HepG2 (cell line): ENCODE measurements around the gene GMPPB. TPM values are rescaled to one million over a fixed set of nuclear protein-coding genes. Genes with fewer than 3 reads are reported as not detected.

Experiments
- ATRX ChIP-seq: sonication (generic); formaldehyde crosslinking; IDR thresholded peaks from 2 replicates; pipeline ENCODE4 v1.4.0; 2020; ENCODE audit warnings: missing genetic modification reagents, borderline replicate concordance
- EED ChIP-seq: sonication (generic); formaldehyde crosslinking; IDR thresholded peaks from 2 replicates; pipeline ENCODE4 v1.5.0; 2020; ENCODE audit warnings: mild to moderate bottlenecking, missing genetic modification reagents
- EHMT2 ChIP-seq: fragments of 200-600 bp; sonication (generic); IDR thresholded peaks from 2 replicates; pipeline ENCODE4 v1.7.0; 2017; ENCODE audit warnings: antibody characterized with exemption, low read depth, low read length, borderline replicate concordance
- NBN ChIP-seq: fragments of 450-650 bp; conservative IDR thresholded peaks from 2 replicates; pipeline ENCODE4 v1.6.1; 2017
- NFKB2 ChIP-seq: sonication (generic); formaldehyde crosslinking; IDR thresholded peaks from 2 replicates; pipeline ENCODE4 v1.4.0; 2020; ENCODE audit warnings: missing genetic modification reagents, borderline replicate concordance
- NONO ChIP-seq, 2 experiments: fragments of 450-650 bp in 1 of 2; sonication (generic) in 1 of 2; formaldehyde crosslinking in 1 of 2; IDR thresholded peaks in 1 of 2; conservative IDR thresholded peaks in 1 of 2; 2 replicates each; pipeline versions ENCODE4 v1.6.1 to v1.8.0; 2017 to 2022; ENCODE audit warnings: mild to moderate bottlenecking in 1 of 2, missing genetic modification reagents in 1 of 2, moderate library complexity in 1 of 2
- ZNF138 ChIP-seq: sonication (generic); formaldehyde crosslinking; IDR thresholded peaks from 2 replicates; pipeline ENCODE4 v1.5.0; 2020; ENCODE audit warnings: mild to moderate bottlenecking, low read depth, missing genetic modification reagents
- ZNF556 ChIP-seq: sonication (generic); formaldehyde crosslinking; IDR thresholded peaks from 2 replicates; pipeline ENCODE4 v1.4.0; 2020; ENCODE audit warnings: mild to moderate bottlenecking, missing genetic modification reagents, borderline replicate concordance
- ZNF598 ChIP-seq: sonication (generic); formaldehyde crosslinking; IDR thresholded peaks from 2 replicates; pipeline ENCODE4 v1.5.1; 2020; ENCODE audit warnings: mild to moderate bottlenecking, missing genetic modification reagents, borderline replicate concordance
- polyA plus RNA-seq, 8 experiments: library from polyadenylated mRNA; depleted of rRNA in 3 of 8; stranded (reverse) in 7 of 8; unstranded in 1 of 8; fragments of >200 nt; fragmentation: Illumina TruSeq in 4 of 8; extraction: Trizol in 4 of 8; gene quantifications; 2 replicates each; pipeline versions ENCODE4 v1.2.1 to v1.2.3, GENCODE V29; 2011 to 2016; ENCODE audit warnings: low read depth in 4 of 8, missing spikeins in 1 of 8, mixed read lengths in 1 of 8; ENCODE audit not compliant: insufficient read depth in 1 of 8
- total RNA-seq, 5 experiments: library from RNA; depleted of rRNA; stranded (reverse); fragments of >200 nt; fragmentation: Illumina TruSeq; extraction: Trizol; gene quantifications; 2 replicates each; pipeline ENCODE4 v1.2.3, GENCODE V29; 2016; ENCODE audit warnings: low read depth in 1 of 5
- TF ChIP-seq, protein P1 (sequence below): sonication (generic); formaldehyde crosslinking; IDR thresholded peaks from 2 replicates; pipeline ENCODE4 v1.4.0; 2020; ENCODE audit warnings: missing genetic modification reagents, borderline replicate concordance
- TF ChIP-seq, protein P2 (sequence below): sonication (generic); formaldehyde crosslinking; IDR thresholded peaks from 2 replicates; pipeline ENCODE4 v1.4.0; 2020; ENCODE audit warnings: missing genetic modification reagents
- TF ChIP-seq, protein P3 (sequence below): sonication (generic); formaldehyde crosslinking; IDR thresholded peaks from 2 replicates; pipeline ENCODE4 v1.4.0; 2020; ENCODE audit warnings: mild to moderate bottlenecking, missing genetic modification reagents
- TF ChIP-seq, protein P4 (sequence below): sonication (generic); formaldehyde crosslinking; IDR thresholded peaks from 2 replicates; pipeline ENCODE4 v1.4.0; 2020; ENCODE audit warnings: missing genetic modification reagents, borderline replicate concordance
- TF ChIP-seq, protein P5 (sequence below): sonication (generic); formaldehyde crosslinking; IDR thresholded peaks from 2 replicates; pipeline ENCODE4 v1.5.0; 2020; ENCODE audit warnings: missing genetic modification reagents
- TF ChIP-seq, protein P6 (sequence below): sonication (generic); formaldehyde crosslinking; IDR thresholded peaks from 2 replicates; pipeline ENCODE4 v1.4.0; 2020; ENCODE audit warnings: missing genetic modification reagents, borderline replicate concordance

GMPPB gene
- total and polyA plus RNA-seq, 2 of the 13 experiments (the other 11 are each of a cell fraction or from before 2014, with no cell fraction given), result 6.5 to 23.1 TPM

DNA sequence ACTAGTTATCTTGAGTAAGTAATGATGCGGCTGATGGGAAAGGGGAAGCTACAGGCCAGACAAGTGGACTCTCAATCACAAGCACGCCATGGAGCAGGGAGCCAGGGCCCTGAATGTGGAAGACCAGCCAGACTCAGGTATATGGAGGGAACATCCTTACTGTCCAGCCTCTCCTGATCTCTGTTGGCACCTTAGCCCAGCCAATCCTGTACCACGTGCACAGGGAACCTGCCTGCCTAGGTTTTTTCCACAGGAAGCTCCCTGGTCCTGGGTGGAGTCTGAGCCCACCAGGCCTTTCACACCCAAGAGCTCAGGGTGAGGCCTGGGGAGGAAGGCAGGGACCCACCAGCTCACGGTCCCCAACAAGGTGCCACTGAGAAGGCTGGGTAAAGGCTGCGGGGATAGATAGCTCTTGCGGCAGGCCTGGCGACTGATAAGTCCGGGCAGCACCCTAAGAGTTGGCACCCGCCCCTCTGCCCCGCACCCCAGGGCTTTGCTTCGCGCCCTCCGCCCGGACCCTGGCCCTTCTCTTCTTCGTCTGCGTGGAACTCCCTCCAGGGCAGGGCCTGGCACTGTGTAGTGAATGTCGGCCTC, 50.5 kb downstream of the GMPPB start (continued):
- TF ChIP-seq, protein P1, sequence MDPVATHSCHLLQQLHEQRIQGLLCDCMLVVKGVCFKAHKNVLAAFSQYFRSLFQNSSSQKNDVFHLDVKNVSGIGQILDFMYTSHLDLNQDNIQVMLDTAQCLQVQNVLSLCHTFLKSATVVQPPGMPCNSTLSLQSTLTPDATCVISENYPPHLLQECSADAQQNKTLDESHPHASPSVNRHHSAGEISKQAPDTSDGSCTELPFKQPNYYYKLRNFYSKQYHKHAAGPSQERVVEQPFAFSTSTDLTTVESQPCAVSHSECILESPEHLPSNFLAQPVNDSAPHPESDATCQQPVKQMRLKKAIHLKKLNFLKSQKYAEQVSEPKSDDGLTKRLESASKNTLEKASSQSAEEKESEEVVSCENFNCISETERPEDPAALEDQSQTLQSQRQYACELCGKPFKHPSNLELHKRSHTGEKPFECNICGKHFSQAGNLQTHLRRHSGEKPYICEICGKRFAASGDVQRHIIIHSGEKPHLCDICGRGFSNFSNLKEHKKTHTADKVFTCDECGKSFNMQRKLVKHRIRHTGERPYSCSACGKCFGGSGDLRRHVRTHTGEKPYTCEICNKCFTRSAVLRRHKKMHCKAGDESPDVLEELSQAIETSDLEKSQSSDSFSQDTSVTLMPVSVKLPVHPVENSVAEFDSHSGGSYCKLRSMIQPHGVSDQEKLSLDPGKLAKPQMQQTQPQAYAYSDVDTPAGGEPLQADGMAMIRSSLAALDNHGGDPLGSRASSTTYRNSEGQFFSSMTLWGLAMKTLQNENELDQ (CRISPR knock-in tag), result no peak
- TF ChIP-seq EHMT2 (no peak), NFKB2 (0 out of 2 replicates have a peak, but pooled peaks have one; percentile 38), NONO (IDR thresholded peaks at IDR 0.05) (no peak), NONO (CRISPR knock-in tag; conservative IDR thresholded peaks at IDR 0.05) (no peak), ZNF138 (CRISPR knock-in tag) (no peak; the same call in 1 of the 2 replicates), NBN (no peak), ZNF556 (CRISPR knock-in tag) (no peak), EED (no peak), ATRX (CRISPR knock-in tag) (no peak), ZNF598 (CRISPR knock-in tag) (0 out of 2 replicates have a peak, but pooled peaks have one; percentile 5)
- TF ChIP-seq, protein P2, sequence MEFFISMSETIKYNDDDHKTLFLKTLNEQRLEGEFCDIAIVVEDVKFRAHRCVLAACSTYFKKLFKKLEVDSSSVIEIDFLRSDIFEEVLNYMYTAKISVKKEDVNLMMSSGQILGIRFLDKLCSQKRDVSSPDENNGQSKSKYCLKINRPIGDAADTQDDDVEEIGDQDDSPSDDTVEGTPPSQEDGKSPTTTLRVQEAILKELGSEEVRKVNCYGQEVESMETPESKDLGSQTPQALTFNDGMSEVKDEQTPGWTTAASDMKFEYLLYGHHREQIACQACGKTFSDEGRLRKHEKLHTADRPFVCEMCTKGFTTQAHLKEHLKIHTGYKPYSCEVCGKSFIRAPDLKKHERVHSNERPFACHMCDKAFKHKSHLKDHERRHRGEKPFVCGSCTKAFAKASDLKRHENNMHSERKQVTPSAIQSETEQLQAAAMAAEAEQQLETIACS (CRISPR knock-in tag), result 0 out of 2 replicates have a peak, but pooled peaks have one; percentile 49
- TF ChIP-seq, protein P3, sequence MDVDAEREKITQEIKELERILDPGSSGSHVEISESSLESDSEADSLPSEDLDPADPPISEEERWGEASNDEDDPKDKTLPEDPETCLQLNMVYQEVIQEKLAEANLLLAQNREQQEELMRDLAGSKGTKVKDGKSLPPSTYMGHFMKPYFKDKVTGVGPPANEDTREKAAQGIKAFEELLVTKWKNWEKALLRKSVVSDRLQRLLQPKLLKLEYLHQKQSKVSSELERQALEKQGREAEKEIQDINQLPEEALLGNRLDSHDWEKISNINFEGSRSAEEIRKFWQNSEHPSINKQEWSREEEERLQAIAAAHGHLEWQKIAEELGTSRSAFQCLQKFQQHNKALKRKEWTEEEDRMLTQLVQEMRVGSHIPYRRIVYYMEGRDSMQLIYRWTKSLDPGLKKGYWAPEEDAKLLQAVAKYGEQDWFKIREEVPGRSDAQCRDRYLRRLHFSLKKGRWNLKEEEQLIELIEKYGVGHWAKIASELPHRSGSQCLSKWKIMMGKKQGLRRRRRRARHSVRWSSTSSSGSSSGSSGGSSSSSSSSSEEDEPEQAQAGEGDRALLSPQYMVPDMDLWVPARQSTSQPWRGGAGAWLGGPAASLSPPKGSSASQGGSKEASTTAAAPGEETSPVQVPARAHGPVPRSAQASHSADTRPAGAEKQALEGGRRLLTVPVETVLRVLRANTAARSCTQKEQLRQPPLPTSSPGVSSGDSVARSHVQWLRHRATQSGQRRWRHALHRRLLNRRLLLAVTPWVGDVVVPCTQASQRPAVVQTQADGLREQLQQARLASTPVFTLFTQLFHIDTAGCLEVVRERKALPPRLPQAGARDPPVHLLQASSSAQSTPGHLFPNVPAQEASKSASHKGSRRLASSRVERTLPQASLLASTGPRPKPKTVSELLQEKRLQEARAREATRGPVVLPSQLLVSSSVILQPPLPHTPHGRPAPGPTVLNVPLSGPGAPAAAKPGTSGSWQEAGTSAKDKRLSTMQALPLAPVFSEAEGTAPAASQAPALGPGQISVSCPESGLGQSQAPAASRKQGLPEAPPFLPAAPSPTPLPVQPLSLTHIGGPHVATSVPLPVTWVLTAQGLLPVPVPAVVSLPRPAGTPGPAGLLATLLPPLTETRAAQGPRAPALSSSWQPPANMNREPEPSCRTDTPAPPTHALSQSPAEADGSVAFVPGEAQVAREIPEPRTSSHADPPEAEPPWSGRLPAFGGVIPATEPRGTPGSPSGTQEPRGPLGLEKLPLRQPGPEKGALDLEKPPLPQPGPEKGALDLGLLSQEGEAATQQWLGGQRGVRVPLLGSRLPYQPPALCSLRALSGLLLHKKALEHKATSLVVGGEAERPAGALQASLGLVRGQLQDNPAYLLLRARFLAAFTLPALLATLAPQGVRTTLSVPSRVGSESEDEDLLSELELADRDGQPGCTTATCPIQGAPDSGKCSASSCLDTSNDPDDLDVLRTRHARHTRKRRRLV (CRISPR knock-in tag), result peak; percentile 41; the same call in 1 of the 2 replicates
- TF ChIP-seq, protein P4, sequence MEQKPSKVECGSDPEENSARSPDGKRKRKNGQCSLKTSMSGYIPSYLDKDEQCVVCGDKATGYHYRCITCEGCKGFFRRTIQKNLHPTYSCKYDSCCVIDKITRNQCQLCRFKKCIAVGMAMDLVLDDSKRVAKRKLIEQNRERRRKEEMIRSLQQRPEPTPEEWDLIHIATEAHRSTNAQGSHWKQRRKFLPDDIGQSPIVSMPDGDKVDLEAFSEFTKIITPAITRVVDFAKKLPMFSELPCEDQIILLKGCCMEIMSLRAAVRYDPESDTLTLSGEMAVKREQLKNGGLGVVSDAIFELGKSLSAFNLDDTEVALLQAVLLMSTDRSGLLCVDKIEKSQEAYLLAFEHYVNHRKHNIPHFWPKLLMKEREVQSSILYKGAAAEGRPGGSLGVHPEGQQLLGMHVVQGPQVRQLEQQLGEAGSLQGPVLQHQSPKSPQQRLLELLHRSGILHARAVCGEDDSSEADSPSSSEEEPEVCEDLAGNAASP (CRISPR knock-in tag), result no peak
- TF ChIP-seq, protein P5, sequence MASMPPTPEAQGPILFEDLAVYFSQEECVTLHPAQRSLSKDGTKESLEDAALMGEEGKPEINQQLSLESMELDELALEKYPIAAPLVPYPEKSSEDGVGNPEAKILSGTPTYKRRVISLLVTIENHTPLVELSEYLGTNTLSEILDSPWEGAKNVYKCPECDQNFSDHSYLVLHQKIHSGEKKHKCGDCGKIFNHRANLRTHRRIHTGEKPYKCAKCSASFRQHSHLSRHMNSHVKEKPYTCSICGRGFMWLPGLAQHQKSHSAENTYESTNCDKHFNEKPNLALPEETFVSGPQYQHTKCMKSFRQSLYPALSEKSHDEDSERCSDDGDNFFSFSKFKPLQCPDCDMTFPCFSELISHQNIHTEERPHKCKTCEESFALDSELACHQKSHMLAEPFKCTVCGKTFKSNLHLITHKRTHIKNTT (CRISPR knock-in tag), result no peak
- TF ChIP-seq, protein P6, sequence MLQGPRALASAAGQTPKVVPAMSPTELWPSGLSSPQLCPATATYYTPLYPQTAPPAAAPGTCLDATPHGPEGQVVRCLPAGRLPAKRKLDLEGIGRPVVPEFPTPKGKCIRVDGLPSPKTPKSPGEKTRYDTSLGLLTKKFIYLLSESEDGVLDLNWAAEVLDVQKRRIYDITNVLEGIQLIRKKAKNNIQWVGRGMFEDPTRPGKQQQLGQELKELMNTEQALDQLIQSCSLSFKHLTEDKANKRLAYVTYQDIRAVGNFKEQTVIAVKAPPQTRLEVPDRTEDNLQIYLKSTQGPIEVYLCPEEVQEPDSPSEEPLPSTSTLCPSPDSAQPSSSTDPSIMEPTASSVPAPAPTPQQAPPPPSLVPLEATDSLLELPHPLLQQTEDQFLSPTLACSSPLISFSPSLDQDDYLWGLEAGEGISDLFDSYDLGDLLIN (CRISPR knock-in tag), result no peak
